Aorta (tissue), 5 donors: Measurements from ENCODE around the gene EMC9. TPM values are rescaled to one million over a fixed set of nuclear protein-coding genes. Genes with fewer than 3 reads are reported as not detected.

Source experiments
- ATAC-seq: fragments of 200-7000 bp; cut with Tn5 transposase; one replicate; pipeline ENCODE4 v1.9.1; 2022; ENCODE audit warnings: moderate library complexity; ENCODE audit not compliant: low FRiP score
- DNase-seq, 2 donors: peaks; one replicate each; pipeline ENCODE4 v3.0.0-alpha.2; 2020
- H3K27ac ChIP-seq, 2 donors: one replicate each; pipeline ENCODE4 v1.5.1; 2013; ENCODE audit warnings: low read length in 2 of 2, mild to moderate bottlenecking in 2 of 2, moderate library complexity in 2 of 2, control low read depth in 1 of 2, inconsistent platforms in 1 of 2, low read depth in 1 of 2
- H3K27me3 ChIP-seq, 2 donors: one replicate each; pipeline ENCODE4 v1.6.1; 2013; ENCODE audit warnings: control low read depth in 1 of 2, low read length in 1 of 2, mild to moderate bottlenecking in 1 of 2, moderate library complexity in 1 of 2; ENCODE audit not compliant: insufficient read depth in 2 of 2, control insufficient read depth in 1 of 2
- H3K36me3 ChIP-seq, 2 donors: one replicate each; pipeline ENCODE4 v1.6.1; 2013; ENCODE audit warnings: control low read depth in 1 of 2, low read length in 1 of 2, mild to moderate bottlenecking in 1 of 2; ENCODE audit not compliant: insufficient read depth in 2 of 2, control insufficient read depth in 1 of 2
- H3K4me1 ChIP-seq, 2 donors: one replicate each; pipeline ENCODE4 v1.6.1; 2013; ENCODE audit warnings: low read length in 2 of 2, control low read depth in 1 of 2, mild to moderate bottlenecking in 1 of 2, moderate library complexity in 1 of 2; ENCODE audit not compliant: insufficient read depth in 2 of 2, control insufficient read depth in 1 of 2
- H3K4me3 ChIP-seq, 2 donors: one replicate each; pipeline ENCODE4 v1.5.1; 2013; ENCODE audit warnings: low read length in 2 of 2, control low read depth in 1 of 2, mild to moderate bottlenecking in 1 of 2
- H3K9me3 ChIP-seq: one replicate; pipeline ENCODE4 v1.6.1; 2013; ENCODE audit warnings: mild to moderate bottlenecking, low read length; ENCODE audit not compliant: control insufficient read depth
- WGBS, 2 donors: extraction: QIAGEN DNeasy Blood & Tissue Kit; methylation state at CpG; one replicate each; pipeline ENCODE4 v1.1.7; 2013; 5-methylcytosine and 5-hydroxymethylcytosine counted together
- intact Hi-C, 2 donors: fragments of 100-400 bp; cut with DNase I; formaldehyde crosslinking; loops; one replicate each; pipeline versions ENCODE4 v1.14.2 to v1.15.0; 2022
- polyA plus RNA-seq, 2 donors: library from polyadenylated mRNA; stranded (reverse); fragments of 200-250 nt; gene quantifications; one replicate each; pipeline ENCODE4 v1.2.3, GENCODE V29; 2013
- total RNA-seq, 2 donors: library from RNA; stranded (reverse); fragmentation: NEBNext Ultra II Directional; extraction: Animal tissue kit (Norgen Biotek cat#: 25700); gene quantifications; one replicate each; pipeline ENCODE4 v1.2.1, GENCODE V29; 2021
- donor health status: healthy with polysubstance abuse.
- donor health status: Bipolar disorder and iron deficiency.
- donor health status: DM: no; HTN: no; CAD: no.
- donor health status: DM: no; HTN: no; CAD: no.
- donor health status: DM: yes; HTN: yes; CAD: no.

EMC9 gene
- total and polyA plus RNA-seq, 4 donors = 12.8 to 41.9 (median 16.8) TPM

- WGBS, 2 donors = 90 to 91% methylated on average over 9 of the region's 9 CpGs
- Histone ChIP-seq H3K9me3 (no peaks in the 10 kb centered on the region), H3K27ac (no peak overlapping the region), H3K4me1 (no peaks in the 10 kb centered on the region), H3K36me3 (no peaks in the 10 kb centered on the region), H3K4me3 (no peak overlapping the region), H3K27me3 (no peaks in the 10 kb centered on the region)
- DNase-seq (peak; percentile 41 to 73), ATAC-seq (no peak)
- intact Hi-C loops = no loop called here
These were observed 2.0 kb downstream of the EMC9 start for GRCh38 chr14:24139272-24139934.

- H3K4me1 ChIP-seq = no peaks in the 10 kb centered on the region
- no peaks in the 10 kb centered on the region for H3K27me3 ChIP-seq
- no peak overlapping the region for H3K27ac ChIP-seq
- H3K9me3 ChIP-seq = no peaks in the 10 kb centered on the region
- intact Hi-C loops = no loop called here
- no peak overlapping the region for H3K4me3 ChIP-seq
- H3K36me3 ChIP-seq = no peaks in the 10 kb centered on the region
- no peak for ATAC-seq
- peak; percentile 45 to 59 for DNase-seq
- 85% methylated on average over 13 of the region's 13 CpGs for WGBS, 2 donors
These were observed 2.8 kb downstream of the EMC9 start for GRCh38 chr14:24138396-24139271.

DNA sequence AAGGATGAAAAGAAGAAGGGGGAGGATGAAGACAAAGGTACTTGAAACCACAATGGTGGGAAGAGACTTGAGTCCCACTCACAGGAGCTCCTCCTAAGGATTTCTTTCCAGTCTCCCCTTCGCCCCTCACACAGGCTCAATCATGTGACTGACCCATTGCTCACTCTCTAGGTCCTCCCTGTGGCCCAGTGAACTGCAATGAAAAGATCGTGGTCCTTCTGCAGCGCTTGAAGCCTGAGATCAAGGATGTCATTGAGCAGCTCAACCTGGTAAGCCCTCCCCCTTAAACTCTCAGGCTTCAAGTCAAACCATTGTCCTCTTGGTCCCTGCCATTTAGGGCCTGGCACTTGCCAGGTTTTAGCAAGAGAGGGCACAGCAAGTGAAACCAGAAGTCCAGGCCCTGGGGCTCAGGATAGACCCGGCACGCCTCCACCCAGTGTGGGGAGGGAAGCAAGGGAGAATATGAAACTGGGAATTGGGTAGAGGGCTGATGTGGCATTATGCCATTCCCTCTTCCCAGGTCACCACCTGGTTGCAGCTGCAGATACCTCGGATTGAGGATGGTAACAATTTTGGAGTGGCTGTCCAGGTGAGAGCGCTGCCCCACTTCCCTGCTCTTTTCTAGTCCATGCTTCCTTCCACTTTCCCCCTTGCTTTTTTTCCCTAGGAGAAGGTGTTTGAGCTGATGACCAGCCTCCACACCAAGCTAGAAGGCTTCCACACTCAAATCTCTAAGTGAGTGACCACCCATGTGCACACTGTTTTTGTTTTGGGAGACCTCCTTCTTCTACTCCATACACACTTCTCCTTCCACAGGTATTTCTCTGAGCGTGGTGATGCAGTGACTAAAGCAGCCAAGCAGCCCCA, 3.6 kb downstream of the EMC9 start:
- no peak for ATAC-seq
- H3K4me1 ChIP-seq = no peaks in the 10 kb centered on the region
- no peaks in the 10 kb centered on the region for H3K27me3 ChIP-seq
- no peaks in the 10 kb centered on the region for H3K9me3 ChIP-seq
- no peak overlapping the region for H3K4me3 ChIP-seq
- WGBS, 2 donors = 88 to 91% methylated on average over 8 of the region's 8 CpGs
- DNase-seq = peak; percentile 21 to 74
- H3K36me3 ChIP-seq = no peaks in the 10 kb centered on the region
- H3K27ac ChIP-seq = no peak overlapping the region
- intact Hi-C loops = no loop called here

GRCh38 chr14:24136684-24137528, 4.5 kb downstream of the EMC9 start:
- no peaks in the 10 kb centered on the region for H3K36me3 ChIP-seq
- ATAC-seq (no peak), DNase-seq (peak; percentile 34 to 36)
- H3K4me1 ChIP-seq = no peaks in the 10 kb centered on the region
- peak overlapping the region; percentile 71 to 92 for H3K4me3 ChIP-seq
- peak overlapping the region in 1 of 2 donors; percentile 14 for H3K27ac ChIP-seq
- H3K9me3 ChIP-seq = no peaks in the 10 kb centered on the region
- no peaks in the 10 kb centered on the region for H3K27me3 ChIP-seq
- intact Hi-C loops = no loop called here
- 33 to 41% methylated on average over 13 of the region's 13 CpGs for WGBS, 2 donors

DNA sequence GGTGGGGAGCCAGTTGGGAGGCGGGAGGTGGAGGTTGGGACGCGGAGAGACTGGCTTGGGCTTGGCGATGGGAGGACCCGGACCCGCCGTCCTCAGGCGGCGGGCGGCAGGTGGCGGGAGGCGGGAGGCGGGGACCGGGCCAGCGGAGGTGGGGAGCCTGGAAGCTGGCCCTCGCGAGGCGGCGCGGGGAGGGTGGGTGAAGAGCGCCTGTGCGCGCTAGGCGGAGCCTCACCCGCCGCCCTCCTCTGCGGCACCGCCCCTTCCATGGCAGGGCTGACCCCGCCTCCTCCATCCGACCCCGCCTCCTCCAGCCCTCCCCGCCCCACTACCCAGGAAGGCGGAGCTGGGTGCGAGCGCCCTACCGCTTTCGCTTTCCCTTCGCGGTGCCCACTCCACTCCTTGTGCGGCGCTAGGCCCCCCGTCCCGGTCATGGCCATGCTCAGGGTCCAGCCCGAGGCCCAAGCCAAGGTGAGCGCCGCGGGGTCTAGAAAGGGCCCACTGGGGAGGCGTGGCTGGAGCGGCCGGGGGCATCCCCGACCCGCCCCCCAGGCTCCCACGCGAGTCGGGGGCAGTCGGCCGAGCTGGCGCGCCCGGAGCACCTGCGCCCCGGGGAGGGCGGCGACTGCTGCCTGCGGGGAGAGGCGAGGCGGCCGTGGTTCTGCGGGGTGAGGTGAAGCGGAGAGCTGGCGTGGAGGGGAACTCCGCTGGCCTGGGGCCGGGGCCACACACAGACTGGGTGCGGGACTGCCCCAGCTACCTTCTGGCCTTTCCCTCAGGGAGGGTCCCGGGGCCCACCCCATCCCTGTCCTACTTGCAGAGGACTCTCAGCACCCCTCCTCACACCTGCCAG, 5.3 kb downstream of the EMC9 start, which contains the start of gene PSME1:
PSME1 (plus strand) TSS at position 361 of the 850 bp plus-strand sequence; CDS start at position 430, 69 bp downstream.
- Histone ChIP-seq H3K4me3 (peak within 1 kb of the TSS; percentile 71 to 92), H3K27ac (peak within 1 kb of the TSS in 1 of 2 donors; percentile 26), H3K36me3 (no peaks in the 10 kb centered on the region), H3K4me1 (no peaks in the 10 kb centered on the region), H3K27me3 (no peaks in the 10 kb centered on the region), H3K9me3 (no peaks in the 10 kb centered on the region)
- WGBS, 2 donors = 0 to 1% methylated on average over 39 to 75 of the region's 75 CpGs
- DNase-seq (peak; percentile 96 to 98), ATAC-seq (peak; percentile 99)
- intact Hi-C loops = no loop called here

DNA sequence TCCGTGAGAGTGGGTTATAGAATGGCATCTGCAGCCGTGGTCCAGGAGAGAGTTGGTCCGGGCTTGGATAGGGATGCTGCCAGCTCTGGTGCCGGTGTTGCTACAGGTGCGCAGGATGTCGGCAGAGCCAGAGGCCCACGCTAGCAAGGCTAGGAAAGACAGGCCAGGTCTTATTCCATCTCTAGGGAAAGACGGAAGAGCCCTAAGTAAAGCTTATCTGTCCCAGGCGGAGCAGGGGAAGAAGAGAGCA, 5.9 kb downstream of the EMC9 start:
- ATAC-seq (peak; percentile 1), DNase-seq (no peak)
- WGBS, 2 donors = 2% methylated on average over 9 of the region's 9 CpGs
- Histone ChIP-seq H3K4me3 (peak overlapping the region; percentile 36 to 92), H3K27me3 (no peaks in the 10 kb centered on the region), H3K27ac (peak overlapping the region in 1 of 2 donors; percentile 26), H3K36me3 (no peaks in the 10 kb centered on the region), H3K4me1 (no peaks in the 10 kb centered on the region), H3K9me3 (no peaks in the 10 kb centered on the region)
- intact Hi-C loops = no loop called here

DNA sequence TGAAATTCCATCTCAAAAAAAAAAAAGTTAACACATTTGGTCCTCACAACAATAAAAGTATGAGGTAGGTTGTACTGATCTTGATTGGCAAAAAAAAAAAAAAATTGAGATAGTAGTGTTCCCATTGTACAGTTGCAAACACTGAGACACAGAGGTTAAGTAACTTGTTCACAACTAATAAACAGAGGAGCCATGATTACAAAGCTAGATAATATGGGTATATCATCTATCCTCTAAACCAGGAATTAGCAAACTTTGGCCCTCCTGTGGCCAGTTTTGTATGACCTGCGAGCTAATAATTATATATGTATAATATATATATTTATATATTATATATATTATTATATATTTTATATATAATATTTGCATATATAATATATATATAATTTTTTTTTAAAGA, 7.7 kb downstream of the EMC9 start:
- ATAC-seq = no peak
- Histone ChIP-seq H3K27me3 (no peaks in the 10 kb centered on the region), H3K36me3 (no peaks in the 10 kb centered on the region), H3K4me1 (no peaks in the 10 kb centered on the region), H3K4me3 (no peak overlapping the region), H3K27ac (no peak overlapping the region), H3K9me3 (no peaks in the 10 kb centered on the region)
- 96 to 97% methylated on average over 1 of the region's 1 CpG for WGBS, 2 donors
- DNase-seq = no peak
- intact Hi-C loops = loop anchor here in 1 of 2 donors (1.0 kb wide), 1 partner anchor 17 kb away; no protein-coding TSS in a partner anchor
